Small intestine (tissue), 7 donors: Measurements from ENCODE around the gene DNM1L. TPM values are rescaled to one million over a fixed set of nuclear protein-coding genes. Genes with fewer than 3 reads are reported as not detected.

Source experiments
- DNase-seq, 2 donors: peaks; one replicate each; pipeline versions ENCODE4 v3.0.0 to v3.0.0-alpha.2; 2013
- FAIRE-seq: peaks from 2 replicates; lab custom pipeline; 2012; peaks lifted over from hg19 to GRCh38; lab: Jason Lieb, UNC
- H3K27ac ChIP-seq, 3 donors: one replicate each; pipeline ENCODE4 v1.5.1; 2013; ENCODE audit warnings: low read length in 2 of 3, mild to moderate bottlenecking in 2 of 3, control low read depth in 1 of 3, inconsistent platforms in 1 of 3, low read depth in 1 of 3, moderate library complexity in 1 of 3
- H3K27me3 ChIP-seq, 3 donors: one replicate each; pipeline ENCODE4 v1.6.1; 2013; ENCODE audit warnings: low read length in 3 of 3, inconsistent platforms in 1 of 3; ENCODE audit not compliant: control insufficient read depth in 3 of 3, insufficient read depth in 3 of 3
- H3K36me3 ChIP-seq, 3 donors: one replicate each; pipeline ENCODE4 v1.6.1; 2013; ENCODE audit warnings: low read length in 3 of 3, inconsistent platforms in 1 of 3, low read depth in 1 of 3, mild to moderate bottlenecking in 1 of 3, moderate library complexity in 1 of 3; ENCODE audit not compliant: control insufficient read depth in 3 of 3, insufficient read depth in 2 of 3
- H3K4me1 ChIP-seq, 3 donors: one replicate each; pipeline ENCODE4 v1.6.1; 2013; ENCODE audit warnings: low read length in 2 of 3, inconsistent platforms in 1 of 3, low read depth in 1 of 3, mild to moderate bottlenecking in 1 of 3, moderate library complexity in 1 of 3; ENCODE audit not compliant: control insufficient read depth in 3 of 3, insufficient read depth in 2 of 3
- H3K4me3 ChIP-seq, 3 donors: one replicate each; pipeline ENCODE4 v1.5.1; 2013; ENCODE audit warnings: low read length in 3 of 3, control low read depth in 1 of 3, inconsistent platforms in 1 of 3, low read depth in 1 of 3, mild to moderate bottlenecking in 1 of 3, moderate library complexity in 1 of 3
- H3K9me3 ChIP-seq, 2 donors: one replicate each; pipeline ENCODE4 v1.6.1; 2013; ENCODE audit warnings: low read depth in 1 of 2, low read length in 1 of 2; ENCODE audit not compliant: control insufficient read depth in 2 of 2, insufficient read depth in 1 of 2
- WGBS, 3 donors: extraction: QIAGEN DNeasy Blood & Tissue Kit; methylation state at CpG; one replicate each; pipeline ENCODE4 v1.1.7; 2013; 5-methylcytosine and 5-hydroxymethylcytosine counted together
- polyA plus RNA-seq, 4 donors: library from polyadenylated mRNA; stranded (reverse) in 3 of 4; unstranded in 1 of 4; fragments of 200-250 nt in 3 of 4; fragments of 120-200 nt in 1 of 4; gene quantifications; one replicate each; pipeline versions ENCODE4 v1.2.1 to v1.2.3, GENCODE V29; 2013
- donor health status: healthy with polysubstance abuse.
- donor health status: control.
- donor health status: control.
- donor health status: Bipolar disorder and iron deficiency.
- donor health status: healthy.

DNM1L gene
- polyA plus RNA-seq, 4 donors, result 16.2 to 66.9 (median 22.2) TPM

DNA sequence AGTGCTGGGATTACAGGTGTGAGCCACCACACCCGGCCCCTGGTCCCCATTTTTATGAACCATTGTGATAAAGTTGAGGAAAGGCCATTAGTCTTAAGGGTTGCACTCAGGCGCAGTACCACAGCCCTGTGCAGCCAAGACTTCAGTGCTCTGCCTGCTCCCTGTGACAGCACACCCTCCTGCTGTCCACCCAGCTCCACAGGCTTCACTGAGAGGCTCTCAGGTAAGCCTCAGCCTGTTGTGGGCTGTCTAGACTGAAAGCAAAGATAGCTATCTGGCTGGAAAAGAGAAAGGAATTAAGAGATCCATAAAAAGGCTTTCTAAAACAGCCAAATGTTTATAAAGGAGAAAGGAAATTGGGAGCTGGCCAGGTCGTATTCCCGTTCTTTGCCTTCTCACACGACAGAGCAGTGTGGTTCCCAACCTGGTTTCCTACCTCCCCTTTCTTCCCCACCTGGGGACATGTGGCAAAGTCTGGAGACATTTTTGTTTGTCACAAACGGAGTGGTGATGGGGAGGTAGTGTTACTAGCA, 19.1 kb upstream of the DNM1L start:
- H3K4me3 ChIP-seq, result no peak overlapping the region
- H3K9me3 ChIP-seq, result no peaks in the 10 kb centered on the region
- H3K4me1 ChIP-seq, result no peaks in the 10 kb centered on the region
- DNase-seq (no peak), FAIRE-seq (no peak)
- no peaks in the 10 kb centered on the region for H3K27me3 ChIP-seq
- H3K36me3 ChIP-seq, result no peaks in the 10 kb centered on the region
- H3K27ac ChIP-seq, result peak overlapping the region in 1 of 3 donors; percentile 69
- WGBS, 3 donors, result 44 to 54% (median 44%) methylated on average over 6 of the region's 6 CpGs

DNA sequence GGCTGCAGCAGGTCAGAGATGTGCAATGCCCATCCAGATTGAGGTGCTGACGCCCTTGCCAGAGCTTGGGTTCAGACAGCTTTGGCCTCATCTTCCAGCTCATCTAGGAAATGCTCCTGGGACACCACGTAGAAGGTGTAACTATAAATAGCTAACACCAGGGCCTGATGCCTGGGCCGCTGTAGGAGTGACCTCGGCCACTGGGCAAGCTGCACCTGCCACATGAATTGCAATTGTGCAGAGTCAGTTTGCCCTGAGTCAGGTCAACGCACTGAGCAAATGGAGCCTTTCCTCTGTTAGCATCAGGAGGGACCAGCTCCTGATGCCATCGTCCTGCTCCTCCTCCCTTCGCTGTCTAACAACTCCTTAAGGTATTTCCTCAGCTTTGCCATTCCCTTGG, 17.4 kb upstream of the DNM1L start:
- no peaks in the 10 kb centered on the region for H3K36me3 ChIP-seq
- no peaks in the 10 kb centered on the region for H3K27me3 ChIP-seq
- DNase-seq (no peak), FAIRE-seq (no peak)
- no peak overlapping the region for H3K4me3 ChIP-seq
- WGBS, 3 donors, result 86 to 92% (median 87%) methylated on average over 7 of the region's 7 CpGs
- no peaks in the 10 kb centered on the region for H3K9me3 ChIP-seq
- H3K27ac ChIP-seq, result no peak overlapping the region
- no peaks in the 10 kb centered on the region for H3K4me1 ChIP-seq

DNA sequence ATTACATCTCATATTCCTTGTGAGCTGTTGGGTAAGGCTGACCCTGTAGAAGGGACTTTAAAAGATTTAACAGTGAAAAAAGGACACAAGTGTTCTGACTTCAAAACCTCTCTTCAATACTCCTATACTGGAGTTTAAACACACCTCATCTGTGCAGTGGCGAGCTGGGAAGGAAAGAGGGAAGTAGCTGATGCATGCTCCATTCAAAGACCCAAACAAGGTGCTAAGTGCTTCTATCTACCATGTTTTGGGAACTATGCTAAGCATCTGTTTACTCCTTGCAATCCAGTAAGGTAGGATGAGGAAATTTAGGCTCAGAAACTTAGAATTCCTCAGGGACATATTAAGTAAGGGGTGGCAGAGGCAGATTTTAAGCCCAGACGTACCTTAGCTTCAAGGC, 16.4 kb upstream of the DNM1L start:
- FAIRE-seq, result no peak
- no peaks in the 10 kb centered on the region for H3K36me3 ChIP-seq
- no peaks in the 10 kb centered on the region for H3K27me3 ChIP-seq
- WGBS, 3 donors, result 85 to 94% (median 87%) methylated on average over 2 of the region's 2 CpGs
- DNase-seq, result no peak
- H3K4me3 ChIP-seq, result no peak overlapping the region
- H3K4me1 ChIP-seq, result no peaks in the 10 kb centered on the region
- no peaks in the 10 kb centered on the region for H3K9me3 ChIP-seq
- H3K27ac ChIP-seq, result no peak overlapping the region

DNA sequence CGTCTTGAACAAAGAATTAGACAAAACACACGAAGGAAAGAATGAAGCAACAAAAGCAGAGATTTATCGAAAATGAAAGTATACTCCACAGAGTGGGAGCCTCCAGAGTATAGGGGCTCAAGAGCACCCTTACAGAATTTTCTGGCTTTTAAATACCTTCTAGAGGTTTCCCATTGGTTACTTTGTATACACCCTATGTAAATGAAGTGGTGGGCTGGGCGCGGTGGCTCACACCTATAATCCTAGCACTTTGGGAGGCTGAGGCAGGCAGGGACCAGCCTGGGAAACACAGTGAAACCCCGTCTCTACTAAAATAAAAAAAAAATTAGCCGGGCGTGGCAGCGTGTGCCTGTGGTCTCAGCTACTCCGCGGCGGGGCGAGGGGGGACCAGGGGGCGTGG, 13.1 kb upstream of the DNM1L start:
- no peak overlapping the region for H3K27ac ChIP-seq
- no peak overlapping the region for H3K4me3 ChIP-seq
- WGBS, 3 donors, result 82 to 87% (median 83%) methylated on average over 14 of the region's 14 CpGs
- FAIRE-seq (no peak), DNase-seq (no peak)
- H3K27me3 ChIP-seq, result no peaks in the 10 kb centered on the region
- H3K36me3 ChIP-seq, result no peaks in the 10 kb centered on the region
- peaks cover 0 to 9% of the 10 kb centered on the region in 2 donors for H3K9me3 ChIP-seq
- no peaks in the 10 kb centered on the region for H3K4me1 ChIP-seq

DNA sequence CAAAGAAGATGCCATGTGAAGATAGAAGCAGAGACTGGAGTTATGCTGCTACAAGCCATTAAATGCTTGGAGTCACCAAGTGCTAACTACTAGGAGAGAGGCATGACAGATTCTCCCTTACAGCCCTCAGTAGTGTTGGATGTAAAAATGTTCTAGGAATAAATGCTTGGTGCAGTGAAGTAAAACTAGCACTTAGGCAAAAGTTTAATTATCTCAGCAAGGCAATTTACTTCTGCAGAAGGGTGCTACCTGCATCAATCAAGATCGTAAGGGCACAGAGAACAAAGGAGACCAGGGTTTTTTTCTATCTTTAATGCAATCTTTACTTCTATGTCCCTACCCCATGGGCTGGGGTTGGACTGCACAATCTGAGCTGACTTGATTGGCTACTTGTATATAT, 9.5 kb upstream of the DNM1L start:
- no peak for FAIRE-seq
- 86 to 96% (median 96%) methylated on average over 1 of the region's 1 CpG for whole genome bisulfite sequencing, 3 donors

DNA sequence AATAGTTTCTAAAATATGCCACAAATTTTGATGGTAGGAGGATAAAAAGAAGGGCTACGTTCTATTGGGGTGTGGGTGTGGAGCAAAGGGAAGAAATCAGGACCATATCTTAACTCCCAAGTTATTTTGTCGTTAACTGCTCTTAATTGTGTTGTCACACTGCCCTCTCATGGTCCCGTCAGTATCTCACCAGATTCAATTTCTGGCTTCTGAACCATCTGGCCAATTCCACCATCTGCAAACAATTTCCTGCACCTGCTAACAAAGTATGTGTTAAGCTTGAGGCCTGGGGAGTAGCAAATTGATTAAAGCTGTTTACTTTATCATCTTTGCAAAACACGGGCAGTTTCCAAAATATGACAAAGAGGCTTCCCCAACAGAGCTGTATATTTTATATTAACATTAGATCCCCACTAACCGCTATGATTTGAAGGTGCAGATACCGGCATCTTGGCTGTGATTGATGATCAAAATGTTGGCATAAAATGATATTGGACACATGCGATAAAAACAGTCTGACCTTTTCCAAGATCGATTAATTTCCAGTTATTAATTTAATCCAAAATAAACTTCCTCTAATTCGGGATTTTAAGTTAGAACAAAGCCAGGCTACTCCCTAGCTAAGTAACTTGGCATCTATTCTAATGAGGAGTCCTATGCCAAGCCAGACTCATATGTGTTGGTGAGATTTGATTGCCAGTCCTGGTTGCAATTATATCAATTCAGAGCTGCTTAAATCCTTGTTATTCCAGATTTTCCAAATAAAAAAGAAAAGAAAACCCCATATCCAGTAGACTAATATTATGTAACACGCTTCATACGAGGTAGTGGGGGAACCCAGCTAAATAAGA, 6.9 kb upstream of the DNM1L start:
- FAIRE-seq (no peak), DNase-seq (peak; percentile 69 to 73)
- 31 to 42% (median 35%) methylated on average over 11 of the region's 11 CpGs for WGBS, 3 donors
- Histone ChIP-seq H3K27me3 (no peaks in the 10 kb centered on the region), H3K27ac (no peak overlapping the region), H3K9me3 (peaks cover 0 to 9% of the 10 kb centered on the region in 2 donors), H3K4me1 (no peaks in the 10 kb centered on the region), H3K36me3 (no peaks in the 10 kb centered on the region), H3K4me3 (no peak overlapping the region)

More for the DNA sequence above, 9.5 kb upstream of the DNM1L start:
- H3K4me1 ChIP-seq, result no peaks in the 10 kb centered on the region
- no peaks in the 10 kb centered on the region for H3K27me3 ChIP-seq
- no peak overlapping the region for H3K27ac ChIP-seq
- H3K9me3 ChIP-seq, result peaks cover 0 to 9% of the 10 kb centered on the region in 2 donors
- no peak for DNase-seq
- H3K36me3 ChIP-seq, result no peaks in the 10 kb centered on the region
- H3K4me3 ChIP-seq, result no peak overlapping the region

DNA sequence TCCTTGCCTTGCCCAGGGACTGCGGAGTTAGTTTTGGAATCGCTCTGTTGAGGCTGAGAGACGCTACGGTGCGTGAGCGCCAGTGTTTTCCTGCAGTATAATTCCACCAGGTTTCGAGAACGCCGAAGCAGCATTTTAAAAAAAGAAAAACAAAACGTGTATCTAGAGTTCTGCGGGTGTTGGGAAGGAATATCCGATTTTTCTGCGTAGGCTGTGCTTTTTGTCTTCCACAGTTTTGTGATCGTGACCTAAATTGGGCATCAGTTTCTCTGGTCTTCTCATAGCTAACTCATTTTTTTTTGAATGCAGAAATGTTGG, 778 bp downstream of the DNM1L start:
- FAIRE-seq (no peak), DNase-seq (no peak)
- Histone ChIP-seq H3K4me1 (no peaks in the 10 kb centered on the region), H3K27me3 (no peaks in the 10 kb centered on the region), H3K36me3 (peaks cover 0 to 13% (median 0%) of the 10 kb centered on the region in 3 donors), H3K27ac (peak overlapping the region; percentile 92 to 96 (median 92)), H3K4me3 (peak overlapping the region; percentile 71 to 88 (median 86)), H3K9me3 (no peaks in the 10 kb centered on the region)
- WGBS, 3 donors, result 0 to 1% (median 1%) methylated on average over 14 of the region's 14 CpGs

DNA sequence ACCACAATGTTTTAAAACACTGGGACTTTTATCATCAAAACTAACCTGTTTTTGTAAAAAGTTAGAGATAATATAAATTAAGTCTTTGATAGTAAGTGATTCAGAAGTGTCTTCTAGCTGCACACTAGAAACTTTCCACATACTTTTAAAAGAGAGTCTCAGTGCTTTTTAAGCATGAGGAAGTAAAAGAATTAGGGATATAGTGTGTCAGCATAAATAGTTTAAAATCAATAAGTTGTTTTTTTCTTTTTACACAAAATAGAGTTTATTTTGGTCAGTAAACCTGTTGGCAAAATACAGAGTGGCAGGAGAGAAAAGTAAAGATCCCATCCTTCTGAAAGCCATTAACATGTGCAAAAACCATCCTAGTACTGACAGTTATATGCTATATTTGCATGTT, 1.7 kb downstream of the DNM1L start:
- no peaks in the 10 kb centered on the region for H3K9me3 ChIP-seq
- H3K27ac ChIP-seq, result peak overlapping the region in 1 of 3 donors; percentile 92
- no peaks in the 10 kb centered on the region for H3K4me1 ChIP-seq
- FAIRE-seq (peak; percentile 23), DNase-seq (no peak)
- H3K4me3 ChIP-seq, result no peak overlapping the region
- no peaks in the 10 kb centered on the region for H3K27me3 ChIP-seq
- H3K36me3 ChIP-seq, result peaks cover 0 to 21% (median 0%) of the 10 kb centered on the region in 3 donors
